NCI-H2196 treated with DMSO at 0.1 percent for 48 hours (cell line): Measurements from ENCODE around the gene JAGN1.
"Not testable (repeated sequence)": the region's sequence is repeated elsewhere in the genome, so short reads cannot be mapped to it uniquely, and the experiment has no call there.

Source experiments
- DNase-seq: peaks from one replicate; lab custom pipeline; 2025; ENCODE audit not compliant: unreplicated experiment; lab: John Stamatoyannopoulos, UW

JAGN1 gene

DNA sequence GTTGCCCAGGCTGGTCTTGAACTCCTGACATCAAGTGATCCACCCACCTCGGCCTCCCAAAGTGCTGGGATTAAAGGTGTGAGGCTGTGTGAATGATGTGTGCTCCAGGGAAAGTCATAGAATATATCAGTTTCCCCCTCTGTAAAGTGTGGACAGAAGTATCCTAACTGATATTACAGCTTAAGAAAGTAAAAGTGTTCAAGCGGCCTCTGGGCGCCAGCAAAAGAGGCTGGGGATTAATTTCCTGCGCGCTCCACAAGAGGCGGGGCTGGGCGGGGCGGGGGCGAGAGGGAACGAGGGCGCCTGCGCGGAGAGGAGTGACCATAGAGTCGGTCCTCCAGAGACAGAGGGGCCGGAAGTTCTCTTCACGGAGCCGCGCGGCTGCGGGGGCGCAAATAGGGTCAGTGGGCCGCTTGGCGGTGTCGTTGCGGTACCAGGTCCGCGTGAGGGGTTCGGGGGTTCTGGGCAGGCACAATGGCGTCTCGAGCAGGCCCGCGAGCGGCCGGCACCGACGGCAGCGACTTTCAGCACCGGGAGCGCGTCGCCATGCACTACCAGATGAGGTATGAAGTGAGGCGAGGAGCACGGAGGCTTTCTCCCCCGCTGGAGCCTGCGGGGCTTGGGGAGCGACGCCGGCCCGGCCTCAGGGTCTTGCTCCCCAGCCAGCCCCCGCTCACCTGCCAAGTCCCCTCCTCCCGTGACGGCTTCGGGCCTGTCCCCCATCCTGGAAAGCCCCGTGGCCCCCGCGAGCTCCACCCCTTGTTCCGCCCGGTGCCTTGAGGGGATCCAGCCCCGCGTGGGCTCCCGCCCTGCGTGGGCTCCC is at the start of gene JAGN1:
Gene JAGN1 (plus strand): TSS at position 362 of the 823 bp plus-strand sequence. CDS start 113 bp downstream, at position 475.
- peak; percentile 39 for DNase-seq

- no peak for DNase-seq
These were observed 49.4 kb upstream of the JAGN1 start for GRCh38 chr3:9841015-9841414.

DNA sequence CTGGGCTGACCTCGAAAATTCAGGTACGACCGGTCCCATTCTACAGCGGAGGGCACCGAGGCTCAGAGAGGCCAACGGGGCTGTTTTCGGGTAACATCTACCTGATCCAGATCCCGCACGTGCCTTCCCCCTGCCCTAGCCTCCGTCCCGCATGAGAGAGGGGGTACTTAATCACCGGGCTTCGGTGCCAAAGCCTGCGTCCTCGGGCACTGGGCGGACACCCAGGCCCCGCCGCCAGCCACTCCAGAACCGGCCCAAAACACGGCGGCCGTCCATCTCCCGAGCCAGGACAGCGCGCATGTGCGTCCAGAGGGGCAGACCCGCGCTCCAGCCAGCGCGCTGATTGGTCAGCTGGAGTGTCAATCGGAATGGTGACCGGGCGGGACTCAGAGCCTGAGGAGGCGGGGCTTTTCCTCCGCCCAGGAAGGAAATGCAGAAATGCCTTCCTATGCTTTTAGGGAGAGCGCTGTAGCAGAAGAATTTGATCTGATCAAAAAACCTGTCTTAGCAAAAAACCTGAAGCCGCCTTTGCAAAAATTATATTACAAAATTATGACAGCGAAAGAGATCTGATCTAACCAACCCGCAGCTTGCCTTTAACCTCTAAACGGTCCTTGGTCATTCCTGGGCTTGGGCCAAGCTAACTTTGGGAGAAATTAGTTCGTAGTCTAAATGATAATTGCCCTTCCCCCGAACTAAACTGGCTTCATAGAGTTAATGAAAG is 46.5 kb upstream of the JAGN1 start, which contains the start of gene RPUSD3:
Gene RPUSD3 (minus strand): TSS at position 294 of the 724 bp plus-strand sequence. CDS start 18 bp downstream, at position 276.
- DNase-seq: peak; percentile 56

- DNase-seq: no peak
These were observed 44.2 kb upstream of the JAGN1 start for GRCh38 chr3:9846231-9846630.

- no peak for DNase-seq
These were observed 43.4 kb upstream of the JAGN1 start for GRCh38 chr3:9846931-9847488.

DNA sequence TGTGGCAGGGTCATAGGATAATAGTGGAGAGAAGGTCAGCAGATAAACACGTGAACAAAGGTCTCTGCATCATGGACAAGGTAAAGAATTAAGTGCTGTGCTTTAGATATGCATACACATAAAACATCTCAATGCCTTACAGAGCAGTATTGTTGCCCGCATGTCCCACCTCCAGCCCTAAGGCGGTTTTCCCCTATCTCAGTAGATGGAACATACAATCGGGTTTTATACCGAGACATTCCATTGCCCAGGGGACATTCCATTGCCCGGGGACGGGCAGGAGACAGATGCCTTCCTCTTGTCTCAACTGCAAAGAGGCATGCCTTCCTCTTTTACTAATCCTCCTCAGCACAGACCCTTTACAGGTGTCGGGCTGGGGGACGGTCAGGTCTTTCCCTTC is 42.5 kb upstream of the JAGN1 start:
- not testable (repeated sequence) for DNase-seq

- DNase-seq: not testable (repeated sequence)
These were observed 41.5 kb upstream of the JAGN1 start for GRCh38 chr3:9848860-9849259.

- not testable (repeated sequence) for DNase-seq
These were observed 39.0 kb upstream of the JAGN1 start for GRCh38 chr3:9851383-9851782.

DNA sequence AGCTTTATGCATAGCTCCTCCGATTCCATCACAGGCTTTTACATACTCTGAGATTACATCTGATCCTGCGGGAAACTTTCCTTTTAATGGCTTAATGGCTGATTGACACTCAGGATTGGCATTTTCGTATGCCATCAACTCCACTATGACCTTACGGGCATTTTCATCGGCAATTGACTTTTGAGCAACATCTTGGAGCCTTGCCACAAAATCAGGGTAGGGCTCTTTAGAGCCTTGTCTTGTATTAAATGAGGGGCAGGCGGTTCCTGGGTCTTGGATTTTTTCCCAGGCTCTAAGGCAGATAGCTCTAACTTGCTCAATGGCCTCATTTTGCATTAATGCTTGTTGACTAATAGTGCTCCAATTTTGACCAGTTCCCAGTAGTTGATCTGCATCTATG is 38.5 kb upstream of the JAGN1 start:
- not testable (repeated sequence) for DNase-seq

DNA sequence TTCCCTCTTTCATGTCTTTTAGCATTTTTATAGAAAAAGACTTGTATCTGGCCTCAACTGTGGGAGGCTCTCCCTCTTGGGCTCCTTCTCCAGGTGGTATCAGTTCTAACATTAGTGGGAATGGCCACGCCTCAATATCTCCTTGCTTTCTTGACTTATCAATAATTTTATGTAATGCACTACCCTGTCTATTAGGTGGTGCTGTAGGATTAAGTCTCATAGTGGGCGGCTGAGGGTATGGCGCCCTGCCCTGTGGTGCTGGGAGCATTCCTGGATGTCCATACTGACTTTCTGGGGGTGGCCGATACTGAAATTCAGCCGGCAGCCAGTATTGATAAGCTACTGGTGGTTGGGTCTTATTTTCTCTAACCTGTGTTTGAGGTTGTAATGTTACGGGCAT is 37.9 kb upstream of the JAGN1 start:
- DNase-seq: no peak

DNA sequence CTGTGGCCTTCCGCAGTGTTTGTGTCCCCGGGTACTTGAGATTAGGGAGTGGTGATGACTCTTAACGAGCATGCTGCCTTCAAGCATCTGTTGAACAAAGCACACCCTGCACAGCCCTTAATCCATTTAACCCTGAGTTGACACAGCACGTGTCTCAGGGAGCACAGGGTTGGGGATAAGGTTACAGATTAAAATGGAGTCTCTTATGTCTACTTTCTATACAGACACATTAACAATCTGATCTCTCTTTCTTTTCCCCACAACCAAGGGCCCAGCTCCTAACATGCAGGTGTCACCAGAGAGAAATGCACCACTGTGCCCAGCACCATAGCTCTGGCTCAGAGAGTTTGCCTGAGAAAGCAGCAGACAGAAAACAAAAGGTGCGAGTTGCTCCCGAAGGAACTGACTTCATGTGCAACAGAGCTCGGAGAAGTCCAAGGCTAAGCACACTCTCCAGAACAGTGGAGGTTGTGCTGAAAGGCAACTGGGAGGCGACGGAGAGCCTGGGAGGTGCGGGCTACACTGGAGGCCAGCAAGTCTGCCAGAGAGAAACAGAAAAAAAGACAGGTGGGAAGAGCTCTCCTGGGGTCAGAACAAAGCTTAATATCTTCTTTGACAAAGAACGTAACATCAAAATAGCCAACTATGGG is 36.0 kb upstream of the JAGN1 start:
- not testable (repeated sequence) for DNase-seq

DNA sequence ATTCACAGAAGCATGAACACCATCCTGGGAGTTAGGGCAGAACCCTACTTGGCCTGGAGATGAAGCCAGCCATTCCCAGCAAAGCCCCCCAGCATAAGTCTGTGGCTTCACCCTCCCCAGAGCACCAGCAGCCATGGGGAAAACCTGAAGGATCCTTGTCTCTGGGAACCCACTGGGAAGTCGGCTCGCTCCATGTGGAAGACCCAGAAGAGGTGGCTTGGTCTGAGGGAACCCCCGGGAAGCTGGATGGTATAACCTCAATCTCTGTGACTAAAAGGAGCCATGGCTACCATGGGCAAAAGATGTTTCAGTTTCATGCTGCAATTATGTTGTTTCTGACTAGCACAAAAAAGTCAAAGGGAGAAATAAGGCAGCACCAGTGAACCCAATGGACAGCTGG is 34.8 kb upstream of the JAGN1 start:
- DNase-seq: no peak

GRCh38 chr3:9859530-9860025 is 30.8 kb upstream of the JAGN1 start:
- DNase-seq: no peak

DNA sequence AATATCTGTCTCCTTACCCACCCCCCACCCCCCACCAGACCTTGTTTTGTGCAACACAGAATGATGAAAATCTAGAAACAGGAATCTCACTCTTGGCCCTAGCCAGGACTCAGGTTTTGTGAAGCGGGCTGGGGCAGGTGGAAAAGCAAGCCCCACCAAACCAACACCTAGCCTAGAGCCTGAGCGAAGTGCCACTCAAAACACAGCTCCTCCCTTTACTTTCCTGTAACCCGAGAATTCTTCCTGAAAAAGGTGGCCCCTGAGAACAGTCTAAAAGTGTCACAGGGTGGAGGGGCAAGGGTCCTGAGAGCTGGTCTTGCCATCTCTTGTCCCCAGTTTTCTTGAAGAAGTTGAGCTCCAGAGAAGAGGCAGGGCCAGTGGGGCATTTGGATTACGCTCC is 29.2 kb upstream of the JAGN1 start:
- DNase-seq: no peak

- no peak for DNase-seq
These were observed 28.7 kb upstream of the JAGN1 start for GRCh38 chr3:9861626-9862130.

DNA sequence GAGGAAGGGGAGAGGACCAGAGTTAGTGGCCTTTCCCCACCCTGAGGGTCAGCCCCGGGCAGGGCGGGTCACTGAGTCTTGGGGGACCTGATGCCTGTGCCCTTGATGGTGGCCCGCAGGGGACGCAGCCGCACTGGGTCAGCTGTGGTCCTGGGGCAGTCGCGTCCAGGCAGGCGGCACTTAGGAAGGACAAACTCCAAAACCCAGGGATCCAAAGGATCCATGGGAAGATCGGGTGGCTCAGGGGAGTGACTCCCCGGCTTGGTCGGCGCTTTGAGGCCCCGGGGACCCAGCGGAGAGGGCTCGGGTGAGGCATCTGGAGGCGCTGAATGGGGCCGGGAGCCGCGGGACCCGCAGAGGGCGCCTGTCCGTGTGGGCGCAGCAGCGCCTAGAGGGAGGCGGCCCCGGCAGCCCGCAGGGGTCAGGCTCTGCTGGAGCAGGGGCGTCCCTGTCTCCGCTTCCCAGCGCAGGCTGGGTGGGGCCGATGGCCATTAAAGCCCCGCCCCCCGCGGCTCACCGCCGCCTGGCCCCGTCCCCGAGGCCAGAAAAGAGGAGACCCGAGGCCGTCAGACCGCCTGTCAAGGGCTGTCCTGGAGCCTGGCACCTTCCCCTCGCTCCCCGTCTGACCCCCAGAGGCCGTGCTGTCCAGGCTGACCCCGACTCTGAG is 27.9 kb upstream of the JAGN1 start:
- DNase-seq: no peak

DNA sequence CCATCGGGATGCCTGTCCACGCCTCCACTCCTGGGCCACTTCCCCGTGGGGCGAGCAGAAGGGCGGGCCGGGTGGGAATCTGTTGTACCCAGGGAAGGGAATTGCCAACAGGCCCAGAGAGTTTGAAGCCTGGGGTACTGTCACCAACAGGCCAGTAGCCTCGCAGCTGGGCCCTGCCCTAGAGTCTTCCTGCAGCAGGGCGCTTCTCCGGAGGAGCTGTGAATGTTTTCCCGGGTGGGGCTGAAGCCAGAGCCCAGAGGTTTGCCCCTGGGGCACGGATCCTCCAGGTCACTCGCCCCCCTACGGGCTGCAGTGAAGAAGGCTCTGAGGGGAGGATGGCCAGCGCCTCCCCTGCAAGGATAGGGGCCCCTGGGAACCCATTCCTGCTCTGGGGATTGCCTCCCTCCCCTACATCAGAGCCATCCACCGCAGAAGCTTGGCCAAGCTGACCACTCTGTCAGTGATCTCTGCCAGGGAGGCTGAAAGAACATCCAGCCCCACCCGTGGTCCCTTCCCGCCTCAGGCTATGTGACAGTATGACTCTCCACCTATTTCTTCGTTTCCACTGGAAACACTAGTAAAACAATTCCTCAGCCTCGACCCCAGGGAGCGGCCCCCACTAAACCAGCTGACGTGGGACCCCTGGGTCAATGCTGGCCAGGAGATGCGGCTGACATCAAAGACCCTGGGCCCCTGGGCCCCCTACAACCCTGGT is 27.2 kb upstream of the JAGN1 start:
- DNase-seq: no peak

DNA sequence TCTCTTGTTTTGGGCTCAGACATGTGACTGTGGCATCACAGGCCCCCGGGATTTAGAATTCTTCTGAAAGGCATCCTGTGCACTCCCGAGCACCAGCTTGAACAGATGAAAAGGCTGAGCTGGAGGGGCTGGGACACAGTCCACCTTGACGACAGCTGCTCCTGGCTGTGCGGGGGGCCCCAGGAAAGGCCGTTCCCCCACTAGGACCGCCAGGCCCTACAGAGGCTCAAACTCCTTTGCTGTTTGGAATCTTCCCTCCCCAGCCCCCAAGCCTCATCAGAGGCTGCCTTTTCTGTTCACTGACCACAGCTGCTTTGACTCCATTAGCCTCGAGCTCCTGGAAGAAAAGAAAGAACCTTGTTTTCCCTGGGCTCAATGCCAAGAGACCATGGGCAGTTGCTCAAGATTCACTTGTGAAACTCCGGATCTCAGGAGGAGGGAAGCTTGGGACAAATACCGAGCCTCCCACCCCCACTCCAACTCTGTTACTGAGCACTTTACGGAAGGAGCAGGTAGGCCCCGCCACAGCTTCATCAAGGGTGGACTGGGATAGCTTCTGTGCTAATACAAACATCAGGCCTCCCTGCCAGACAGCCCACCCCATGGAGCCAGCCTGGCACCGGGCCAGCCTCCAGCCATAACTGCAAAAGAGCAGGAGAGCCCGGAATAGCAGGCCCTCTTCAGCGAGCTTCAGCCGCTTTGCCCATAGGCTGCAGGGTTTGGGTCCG is 26.0 kb upstream of the JAGN1 start:
- no peak for DNase-seq

GRCh38 chr3:9865125-9865637 is 25.2 kb upstream of the JAGN1 start:
- DNase-seq: not testable (repeated sequence)
